SH-SY5Y (cell line): ENCODE measurements around the gene MEAF6.

Source experiments
- GATA2 ChIP-seq: IDR thresholded peaks from 2 replicates; pipeline ENCODE4 v1.6.1; 2011; ENCODE audit warnings: mild to moderate bottlenecking, low read depth, low read length
- GATA3 ChIP-seq: IDR thresholded peaks from 2 replicates; pipeline ENCODE4 v1.6.1; 2011; ENCODE audit warnings: low read depth, mild to moderate bottlenecking, low read length, moderate library complexity

- no peak for TF ChIP-seq GATA2
- TF ChIP-seq GATA3: no peak
Measured at GRCh38 chr1:37477198-37477931, 37.2 kb downstream of the MEAF6 start.
